ENCODE measurements around the gene FIGN. TPM values are rescaled to one million over a fixed set of nuclear protein-coding genes. Genes with fewer than 3 reads are reported as not detected.

The FIGN gene
- total and polyA plus RNA-seq, 2 donors (not counting 3 experiments of a cell fraction or from before 2014, with no cell fraction given) = 1.8 to 8.1 TPM

GRCh38 chr2:163752267-163752666 lies 16.5 kb upstream of the FIGN start:
- no peaks in the 10 kb centered on the region for H4K20me1 ChIP-seq (replicated peaks; ENCODE audit: control insufficient read depth, extremely low read depth, insufficient read depth, low read length)
- no peak overlapping the region for H3K9ac ChIP-seq (replicated peaks; ENCODE audit: extremely low read depth, insufficient read depth, low read length)
- peaks cover 0 to 3% of the 10 kb centered on the region in 2 experiments for H3K27me3 ChIP-seq (ENCODE audit: control insufficient read depth in 2 of 2, insufficient read depth in 2 of 2, low read length in 2 of 2)
- H2AFZ ChIP-seq (ENCODE audit: low read depth, low read length) = no peak overlapping the region
- dilution Hi-C loops (cut with MboI; ENCODE audit: extremely low pct_ligation_motif_present, low sequenced_read_pairs) (no loop called here), intact Hi-C loops (cut with micrococcal nuclease) (no loop called here)
- no peaks in the 10 kb centered on the region for H3K79me2 ChIP-seq (ENCODE audit: control insufficient read depth, insufficient read depth, low read length)
- no peaks in the 10 kb centered on the region for H3K9me1 ChIP-seq (replicated peaks; ENCODE audit: control insufficient read depth, extremely low read depth, insufficient read depth, low read length)
- no peak overlapping the region for H3K4me2 ChIP-seq (ENCODE audit: insufficient read depth, low read length)
- H3K4me1 ChIP-seq (ENCODE audit: control insufficient read depth, extremely low read depth, insufficient read depth, low read length) = no peaks in the 10 kb centered on the region
- H3K36me3 ChIP-seq (ENCODE audit: control insufficient read depth in 2 of 2, extremely low read depth in 1 of 2, insufficient read depth in 2 of 2, low read length in 2 of 2) = no peaks in the 10 kb centered on the region
- H3K4me3 ChIP-seq (replicated peaks in 1 of 3; ENCODE audit: insufficient read depth in 1 of 3, low read depth in 1 of 3, low read length in 3 of 3) = no peak overlapping the region
- DNase-seq (ENCODE audit: low read depth, low spot score) (no peak), FAIRE-seq (no peak)
- TF ChIP-seq CTCF (IDR thresholded peaks at IDR 0.05; ENCODE audit: extremely low read depth in 1 of 2, insufficient read depth in 1 of 2, low read depth in 1 of 2, low read length in 2 of 2) = no peak
- no peak for TF ChIP-seq JUN (IDR thresholded peaks at IDR 0.05; ENCODE audit: borderline replicate concordance, insufficient read depth, insufficient read length, low read depth)
- TF ChIP-seq EZH2 (IDR thresholded peaks at IDR 0.05; ENCODE audit: borderline replicate concordance, low read depth, low read length, severe bottlenecking) = no peak
- TF ChIP-seq FOS (IDR thresholded peaks at IDR 0.05; ENCODE audit: borderline replicate concordance, insufficient read depth, low read length) = no peak
- TF ChIP-seq MAX (IDR thresholded peaks at IDR 0.05; ENCODE audit: insufficient read depth, insufficient read length) = no peak
- no peak for TF ChIP-seq POLR2AphosphoS5 (IDR thresholded peaks at IDR 0.05; ENCODE audit: insufficient read depth, low read depth, low read length)
- TF ChIP-seq MYC (IDR thresholded peaks at IDR 0.05; ENCODE audit: low read depth, low read length) = no peak
- TF ChIP-seq GATA2 (IDR thresholded peaks at IDR 0.05; ENCODE audit: insufficient read depth, insufficient read length, low read depth, low read length) = no peak
- no TSS peak for BruUV-seq (replicated peaks)
- CTCF ChIA-PET = no interaction called here
- no peak overlapping the region for H3K27ac ChIP-seq (ENCODE audit: insufficient read depth, low read depth, low read length)
- POLR2A ChIA-PET = no interaction called here
- no peaks in the 10 kb centered on the region for H3K9me3 ChIP-seq (replicated peaks; ENCODE audit: control insufficient read depth, insufficient read depth, low read length)
